B cell (primary cell): ENCODE results near the gene ZNF831.

ENCODE experiments used
- CTCF ChIP-seq: fragments of 200-600 bp; IDR thresholded peaks from one replicate; pipeline ENCODE4 v1.8.0; 2022; ENCODE audit warnings: antibody characterized with exemption, mild to moderate bottlenecking
- EZH2 ChIP-seq: IDR thresholded peaks from 2 replicates; pipeline ENCODE4 v1.6.1; 2012; ENCODE audit warnings: borderline replicate concordance, low read depth, mild to moderate bottlenecking, moderate library complexity, low read length; ENCODE audit not compliant: insufficient read depth, poor library complexity, severe bottlenecking

- no peak for TF ChIP-seq CTCF
- no peak for TF ChIP-seq EZH2
Measured at GRCh38 chr20:59269411-59270025, 105.9 kb downstream of the ZNF831 start.
